SU-DHL-6 (cell line): ENCODE measurements around the gene GPR84.
A peak's percentile ranks its signal among the peaks of the same experiment; 100 is the strongest.

Experiments
- H2AFZ ChIP-seq: fragments of 200-600 bp; sonication (generic); 2 replicates; pipeline ENCODE4 v1.6.1; 2014; ENCODE audit warnings: low read depth, mild to moderate bottlenecking, moderate library complexity, mixed read lengths, antibody characterized with exemption, low read length; ENCODE audit not compliant: severe bottlenecking
- H3F3A ChIP-seq: fragments of 200-600 bp; shearing (Covaris generic); 2 replicates; pipeline ENCODE4 v1.6.0; 2016; ENCODE audit warnings: antibody characterized with exemption, mild to moderate bottlenecking; ENCODE audit not compliant: insufficient read depth
- H3K27ac ChIP-seq: fragments of 200-600 bp; sonication (generic); 2 replicates; pipeline ENCODE4 v1.5.1; 2016; ENCODE audit warnings: low read depth, mild to moderate bottlenecking, low read length, moderate library complexity, mixed read lengths
- H3K27me3 ChIP-seq: fragments of 200-600 bp; sonication (generic), shearing (Covaris generic); 2 replicates; pipeline ENCODE4 v1.6.0; 2014; ENCODE audit warnings: mild to moderate bottlenecking, low read length
- H3K36me3 ChIP-seq: fragments of 200-600 bp; sonication (generic); 2 replicates; pipeline ENCODE4 v1.6.1; 2014; ENCODE audit warnings: mild to moderate bottlenecking, low read length, mixed read lengths
- H3K4me2 ChIP-seq: fragments of 300-600, 200-600 bp; shearing (Covaris generic), sonication (generic); 2 replicates; pipeline ENCODE4 v1.6.0; 2014; ENCODE audit warnings: low read length, low read depth, mild to moderate bottlenecking; ENCODE audit not compliant: poor library complexity, severe bottlenecking
- H3K4me3 ChIP-seq: fragments of 200-600 bp; sonication (generic); 2 replicates; pipeline ENCODE4 v1.5.1; 2014; ENCODE audit warnings: antibody characterized with exemption, low read length, mild to moderate bottlenecking, mixed read lengths; ENCODE audit not compliant: insufficient read depth, poor library complexity, severe bottlenecking
- H3K79me2 ChIP-seq: fragments of 200-600 bp; sonication (generic); 2 replicates; pipeline ENCODE4 v1.6.1; 2014; ENCODE audit warnings: mild to moderate bottlenecking, low read length, moderate library complexity; ENCODE audit not compliant: insufficient read depth
- H3K9ac ChIP-seq: fragments of 200-600 bp; sonication (generic); 2 replicates; pipeline ENCODE4 v1.7.0; 2014; ENCODE audit warnings: mild to moderate bottlenecking, low read length
- H3K9me2 ChIP-seq: fragments of 200-600 bp; sonication (generic); replicated peaks from 2 replicates; pipeline ENCODE4 v1.6.1; 2014; ENCODE audit warnings: low read length; ENCODE audit not compliant: insufficient read depth
- H3K9me3 ChIP-seq: fragments of 200-600 bp; sonication (generic); 2 replicates; pipeline ENCODE4 v1.6.1; 2014; ENCODE audit warnings: low read length, mixed read lengths; ENCODE audit not compliant: insufficient read depth
- H4K20me1 ChIP-seq: fragments of 200-600 bp; sonication (generic); 2 replicates; pipeline ENCODE4 v1.6.1; 2014; ENCODE audit warnings: low read depth, mild to moderate bottlenecking, antibody characterized with exemption, low read length, moderate library complexity, mixed read lengths
- EZH2phosphoT487 ChIP-seq: fragments of 200-600 bp; sonication (generic), shearing (Covaris generic); conservative IDR thresholded peaks from 2 replicates; pipeline ENCODE4 v1.6.1; 2018; ENCODE audit warnings: mild to moderate bottlenecking, antibody characterized with exemption, low read length, moderate library complexity, mixed read lengths
- TF ChIP-seq, protein P1 (sequence below): fragments of 200-600 bp; sonication (generic); IDR thresholded peaks from one replicate; pipeline ENCODE4 v1.5.1; 2017; ENCODE audit warnings: antibody characterized with exemption, mild to moderate bottlenecking, low read length, moderate library complexity; ENCODE audit not compliant: insufficient read depth, poor library complexity, severe bottlenecking

Gene GPR84

DNA sequence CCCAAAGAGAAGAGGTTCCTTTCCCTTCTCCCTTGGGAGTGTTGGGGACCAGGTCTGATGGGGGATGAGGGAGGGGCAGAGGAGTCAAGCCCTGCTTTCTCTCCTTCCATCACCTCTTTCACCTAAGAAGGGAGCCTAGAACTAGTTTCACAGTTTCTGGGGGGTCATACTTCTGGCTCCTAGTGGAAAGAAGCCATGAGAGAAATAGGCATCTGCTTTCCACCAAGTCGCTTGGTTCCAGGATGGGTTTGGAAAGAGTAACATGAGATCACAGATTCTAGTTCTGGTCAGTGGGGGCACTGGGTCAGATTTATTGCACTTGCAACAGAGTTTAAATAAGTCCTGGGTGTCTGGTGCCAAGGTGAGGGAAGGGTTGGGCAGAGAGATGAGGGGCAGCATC lies 30.7 kb upstream of the GPR84 start:
- H3F3A ChIP-seq = no peaks in the 10 kb centered on the region

DNA sequence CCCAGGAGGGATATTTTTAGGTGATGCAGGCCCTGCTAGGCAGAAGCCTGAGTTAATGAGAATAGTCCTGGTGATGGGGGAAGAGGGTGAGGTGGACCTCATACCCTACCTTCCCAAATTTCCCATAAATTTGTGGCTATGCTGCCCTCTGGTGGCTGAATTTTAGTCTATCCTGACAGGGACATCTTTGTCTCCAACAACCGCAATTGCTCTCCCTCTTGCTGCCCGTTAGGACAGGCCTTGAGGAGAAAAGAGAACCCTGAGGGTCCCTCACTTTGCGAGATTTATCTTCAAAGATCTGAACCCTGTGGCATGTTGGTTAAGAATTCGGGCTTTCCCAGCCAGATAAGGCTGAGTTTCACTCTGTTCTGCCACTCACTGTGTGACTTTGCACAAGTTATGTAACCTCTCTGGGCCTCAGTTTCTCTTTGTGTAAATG lies 30.0 kb upstream of the GPR84 start:
- Histone ChIP-seq H3F3A (no peaks in the 10 kb centered on the region), H3K27ac (no peak overlapping the region), H3K9me2 (no peaks in the 10 kb centered on the region), H3K4me3 (no peak overlapping the region), H4K20me1 (no peaks in the 10 kb centered on the region), H2AFZ (no peak overlapping the region), H3K9ac (no peak overlapping the region), H3K27me3 (no peaks in the 10 kb centered on the region), H3K9me3 (no peaks in the 10 kb centered on the region), H3K79me2 (no peaks in the 10 kb centered on the region), H3K36me3 (no peaks in the 10 kb centered on the region), H3K4me2 (no peak overlapping the region)
- TF ChIP-seq EZH2phosphoT487 = no peak
- TF ChIP-seq, protein P1, sequence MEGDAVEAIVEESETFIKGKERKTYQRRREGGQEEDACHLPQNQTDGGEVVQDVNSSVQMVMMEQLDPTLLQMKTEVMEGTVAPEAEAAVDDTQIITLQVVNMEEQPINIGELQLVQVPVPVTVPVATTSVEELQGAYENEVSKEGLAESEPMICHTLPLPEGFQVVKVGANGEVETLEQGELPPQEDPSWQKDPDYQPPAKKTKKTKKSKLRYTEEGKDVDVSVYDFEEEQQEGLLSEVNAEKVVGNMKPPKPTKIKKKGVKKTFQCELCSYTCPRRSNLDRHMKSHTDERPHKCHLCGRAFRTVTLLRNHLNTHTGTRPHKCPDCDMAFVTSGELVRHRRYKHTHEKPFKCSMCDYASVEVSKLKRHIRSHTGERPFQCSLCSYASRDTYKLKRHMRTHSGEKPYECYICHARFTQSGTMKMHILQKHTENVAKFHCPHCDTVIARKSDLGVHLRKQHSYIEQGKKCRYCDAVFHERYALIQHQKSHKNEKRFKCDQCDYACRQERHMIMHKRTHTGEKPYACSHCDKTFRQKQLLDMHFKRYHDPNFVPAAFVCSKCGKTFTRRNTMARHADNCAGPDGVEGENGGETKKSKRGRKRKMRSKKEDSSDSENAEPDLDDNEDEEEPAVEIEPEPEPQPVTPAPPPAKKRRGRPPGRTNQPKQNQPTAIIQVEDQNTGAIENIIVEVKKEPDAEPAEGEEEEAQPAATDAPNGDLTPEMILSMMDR = peak; percentile 67

More for the DNA sequence above, 30.7 kb upstream of the GPR84 start:
- Histone ChIP-seq H3K9ac (no peak overlapping the region), H3K27ac (no peak overlapping the region), H2AFZ (no peak overlapping the region), H3K4me3 (no peak overlapping the region), H3K27me3 (no peaks in the 10 kb centered on the region), H4K20me1 (no peaks in the 10 kb centered on the region), H3K9me2 (no peaks in the 10 kb centered on the region), H3K36me3 (no peaks in the 10 kb centered on the region), H3K79me2 (no peaks in the 10 kb centered on the region), H3K4me2 (no peak overlapping the region), H3K9me3 (no peaks in the 10 kb centered on the region)
- no peak for TF ChIP-seq EZH2phosphoT487
- TF ChIP-seq, protein P1 = no peak

DNA sequence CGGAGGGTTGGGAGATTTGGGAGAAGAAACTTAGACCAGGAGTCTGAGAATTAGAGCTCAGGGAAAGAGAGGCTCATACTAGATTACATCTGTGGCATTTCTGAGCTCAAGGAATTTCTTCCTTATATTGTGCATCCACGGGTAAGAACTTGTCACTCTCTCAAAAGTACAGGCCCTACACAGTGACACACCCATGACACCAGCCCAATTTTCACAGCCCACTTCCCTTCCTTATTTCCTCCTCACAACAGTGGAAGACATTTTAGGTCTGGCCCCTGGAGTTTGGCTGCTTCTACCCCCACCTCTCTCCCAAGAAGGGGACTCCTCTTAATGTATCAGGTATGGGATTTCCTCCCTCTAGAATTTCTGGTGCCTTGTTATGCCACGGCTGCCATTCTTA lies 29.5 kb upstream of the GPR84 start:
- Histone ChIP-seq H3F3A (no peaks in the 10 kb centered on the region), H3K36me3 (no peaks in the 10 kb centered on the region), H3K9me2 (no peaks in the 10 kb centered on the region), H3K4me2 (no peak overlapping the region), H3K27ac (no peak overlapping the region), H3K9ac (no peak overlapping the region), H4K20me1 (no peaks in the 10 kb centered on the region), H3K79me2 (no peaks in the 10 kb centered on the region), H3K9me3 (no peaks in the 10 kb centered on the region), H3K4me3 (no peak overlapping the region), H2AFZ (no peak overlapping the region), H3K27me3 (no peaks in the 10 kb centered on the region)
- no peak for TF ChIP-seq EZH2phosphoT487
- TF ChIP-seq, protein P1 = no peak
